NK-92 treated with Interleukin-12 subunit alpha and Interleukin-12 subunit beta, amount 100 ng/mL, for 24 hours (cell line): ENCODE data around the gene PKDCC.

Experiments used
- DNase-seq: peaks from one replicate; lab custom pipeline; 2025; lab: John Stamatoyannopoulos, UW

Gene PKDCC

GRCh38 chr2:42107249-42108042, 59.6 kb downstream of the PKDCC start:
- DNase-seq, result no peak
